Common myeloid progenitor, CD34-positive (primary cell): ENCODE results near the gene FAM193A.
"Not testable (repeated sequence)": the region's sequence is repeated elsewhere in the genome, so short reads cannot be mapped to it uniquely, and the experiment has no call there.

Experiments used
- CTCF ChIA-PET: fragments of 350-600 bp; sonication (Branson Sonifier 250); formaldehyde crosslinking; loops from one replicate; lab custom pipeline; 2021; ENCODE audit warnings: antibody characterized with exemption; lab: Charles Lee
- POLR2A ChIA-PET: fragments of 350-600 bp; sonication (Branson Sonifier 250); formaldehyde crosslinking; loops from one replicate; lab custom pipeline; 2021; ENCODE audit warnings: antibody characterized with exemption; lab: Charles Lee
- DNase-seq, 3 donors: peaks; one replicate each; pipeline versions ENCODE4 v3.0.0 to v3.0.0-alpha.2; 2013
- H3K27ac ChIP-seq, 2 experiments: 1 replicate in 1 of 2; 2 replicates in 1 of 2; pipeline ENCODE4 v1.7.0; 2013; ENCODE audit warnings: inconsistent platforms in 2 of 2, low read length in 2 of 2, mild to moderate bottlenecking in 2 of 2, low read depth in 1 of 2, moderate library complexity in 1 of 2; ENCODE audit not compliant: severe bottlenecking in 2 of 2, insufficient read depth in 1 of 2, poor library complexity in 1 of 2
- H3K27me3 ChIP-seq, 5 experiments: replicated peaks in 2 of 5; 1 replicate in 3 of 5; 2 replicates in 2 of 5; pipeline versions ENCODE4 v1.6.1 to v1.7.0; 2013; ENCODE audit warnings: low read length in 4 of 5, mild to moderate bottlenecking in 2 of 5, moderate library complexity in 2 of 5, inconsistent platforms in 1 of 5; ENCODE audit not compliant: insufficient read depth in 5 of 5, control insufficient read depth in 4 of 5
- H3K36me3 ChIP-seq, 4 experiments: 1 replicate in 2 of 4; 2 replicates in 2 of 4; pipeline versions ENCODE4 v1.6.1 to v1.7.0; 2013; ENCODE audit warnings: low read length in 3 of 4, control low read depth in 1 of 4, mild to moderate bottlenecking in 1 of 4; ENCODE audit not compliant: control insufficient read depth in 4 of 4, insufficient read depth in 4 of 4
- H3K4me1 ChIP-seq, 4 experiments: 1 replicate in 3 of 4; 2 replicates in 1 of 4; pipeline versions ENCODE4 v1.6.1 to v1.7.1; 2013; ENCODE audit warnings: low read length in 3 of 4, mild to moderate bottlenecking in 3 of 4, control low read depth in 1 of 4, inconsistent platforms in 1 of 4, moderate library complexity in 1 of 4; ENCODE audit not compliant: control insufficient read depth in 4 of 4, insufficient read depth in 4 of 4; ENCODE audit errors: control extremely low read depth in 1 of 4
- H3K4me3 ChIP-seq, 7 experiments: 1 replicate in 4 of 7; 2 replicates in 3 of 7; pipeline versions ENCODE4 v1.5.1 to v1.7.0; 2013; ENCODE audit warnings: mild to moderate bottlenecking in 7 of 7, low read length in 6 of 7, moderate library complexity in 6 of 7, inconsistent platforms in 2 of 7, low read depth in 2 of 7, control low read depth in 1 of 7; ENCODE audit not compliant: insufficient read depth in 4 of 7, control insufficient read depth in 1 of 7; ENCODE audit errors: extremely low read depth in 1 of 7
- H3K9me3 ChIP-seq, 5 experiments: 1 replicate in 4 of 5; 2 replicates in 1 of 5; pipeline versions ENCODE4 v1.6.1 to v1.7.1; 2013; ENCODE audit warnings: low read length in 4 of 5, mild to moderate bottlenecking in 2 of 5, inconsistent platforms in 1 of 5, low read depth in 1 of 5, moderate library complexity in 1 of 5; ENCODE audit not compliant: control insufficient read depth in 4 of 5, insufficient read depth in 2 of 5; ENCODE audit errors: control extremely low read depth in 1 of 5
- WGBS: methylation state at CpG from one replicate; pipeline ENCODE4 v1.1.5; 2013; ENCODE audit not compliant: insufficient coverage; 5-methylcytosine and 5-hydroxymethylcytosine counted together

FAM193A gene

DNA sequence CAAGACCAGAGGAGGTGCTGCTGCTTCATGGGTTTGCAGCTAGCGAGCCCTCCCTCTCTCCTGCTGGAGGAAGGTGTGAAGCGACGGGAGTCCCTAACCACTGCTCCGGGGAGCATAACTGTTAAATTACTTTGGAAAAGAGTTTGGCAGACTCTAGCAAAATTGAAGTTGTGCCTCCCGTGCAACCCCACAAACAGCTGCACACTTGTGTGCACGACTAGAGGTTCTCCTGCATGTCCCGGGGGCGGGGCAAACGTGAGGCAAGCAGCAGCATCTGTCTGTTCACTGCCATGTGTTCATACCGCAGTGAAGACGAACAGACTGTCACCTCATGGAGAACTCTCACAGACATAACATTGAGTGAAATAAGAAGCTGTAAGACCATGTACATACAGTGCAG lies 185.1 kb downstream of the FAM193A start:
- CTCF ChIA-PET: no interaction called here
- H3K4me3 ChIP-seq: no peak overlapping the region

DNA sequence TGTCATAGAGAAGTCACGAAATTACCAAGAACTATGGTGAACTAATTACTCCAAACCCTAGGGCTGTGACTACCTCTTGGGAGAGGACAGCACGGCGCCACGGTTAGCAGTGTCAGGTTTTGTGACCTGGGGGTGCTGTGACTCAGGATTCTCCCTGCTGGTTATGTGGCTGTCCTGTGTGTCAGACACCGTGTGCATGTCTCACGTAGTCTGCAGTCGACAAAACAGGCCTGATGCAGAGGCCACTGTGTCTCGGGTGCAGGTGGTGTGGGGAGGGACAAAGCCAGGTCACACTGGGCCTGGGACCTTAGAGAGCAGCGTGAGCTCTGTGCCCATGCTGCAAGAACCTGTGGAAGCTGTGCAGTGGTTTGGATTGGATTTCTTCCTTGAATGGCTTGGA lies 185.6 kb downstream of the FAM193A start:
- POLR2A ChIA-PET: no interaction called here

More for the DNA sequence above, 185.1 kb downstream of the FAM193A start:
- POLR2A ChIA-PET: no interaction called here
- Histone ChIP-seq H3K36me3 (peaks cover 7 to 45% (median 32%) of the 10 kb centered on the region in 4 experiments), H3K27me3 (no peaks in the 10 kb centered on the region), H3K9me3 (no peaks in the 10 kb centered on the region), H3K27ac (no peak overlapping the region), H3K4me1 (peaks cover 0 to 3% (median 0%) of the 10 kb centered on the region in 4 experiments)
- 95% methylated on average over 9 of the region's 11 CpGs for WGBS
- DNase-seq: no peak

DNA sequence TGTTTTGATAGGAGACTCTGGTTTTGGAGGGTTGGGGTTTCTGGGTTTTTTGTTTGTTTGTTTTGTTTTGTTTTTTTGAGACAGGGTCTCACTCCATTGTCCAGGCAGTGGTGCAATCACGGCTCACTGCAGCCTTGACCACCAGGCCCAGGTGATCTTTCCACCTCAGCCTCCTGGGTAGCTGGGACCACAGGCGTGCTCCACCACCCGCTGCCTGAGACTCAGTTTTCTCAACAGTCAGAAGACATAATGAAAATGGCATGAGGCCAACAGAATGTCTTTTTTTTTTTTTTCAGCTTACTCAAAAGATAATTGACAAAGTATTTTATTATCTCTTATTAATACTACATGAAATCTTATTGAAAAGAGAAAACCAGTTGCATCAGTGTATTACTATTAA lies 187.3 kb downstream of the FAM193A start:
- H3K4me1 ChIP-seq: peaks cover 0 to 3% (median 0%) of the 10 kb centered on the region in 4 experiments
- peaks cover 7 to 34% (median 25%) of the 10 kb centered on the region in 4 experiments for H3K36me3 ChIP-seq
- H3K4me3 ChIP-seq: no peak overlapping the region
- CTCF ChIA-PET: no interaction called here
- POLR2A ChIA-PET: no interaction called here
- H3K27ac ChIP-seq: no peak overlapping the region
- no CpG with 5 or more reads among the region's 3 CpGs for WGBS
- DNase-seq: no peak
- no peaks in the 10 kb centered on the region for H3K9me3 ChIP-seq
- H3K27me3 ChIP-seq: no peaks in the 10 kb centered on the region

More for the DNA sequence above, 185.6 kb downstream of the FAM193A start:
- DNase-seq: no peak
- CTCF ChIA-PET: no interaction called here
- Histone ChIP-seq H3K4me3 (no peak overlapping the region), H3K27ac (no peak overlapping the region), H3K4me1 (peaks cover 0 to 3% (median 0%) of the 10 kb centered on the region in 4 experiments), H3K9me3 (no peaks in the 10 kb centered on the region), H3K36me3 (peaks cover 7 to 40% (median 30%) of the 10 kb centered on the region in 4 experiments), H3K27me3 (no peaks in the 10 kb centered on the region)
- WGBS: 97% methylated on average over 7 of the region's 9 CpGs

GRCh38 chr4:2725380-2725779 lies 188.9 kb downstream of the FAM193A start:
- no peak overlapping the region for H3K4me3 ChIP-seq
- H3K27ac ChIP-seq: no peak overlapping the region
- no peaks in the 10 kb centered on the region for H3K9me3 ChIP-seq
- no peak for DNase-seq
- H3K36me3 ChIP-seq: peaks cover 6 to 34% (median 26%) of the 10 kb centered on the region in 4 experiments
- CTCF ChIA-PET: interaction anchor here (0.7 to 1.5 kb wide), 3 partner anchors 12 to 105 kb away, joined by 3 to 5 read pairs (median 3); no protein-coding TSS in a partner anchor
- H3K4me1 ChIP-seq: peaks cover 0 to 3% (median 0%) of the 10 kb centered on the region in 4 experiments
- WGBS: 100% methylated on average over 1 of the region's 4 CpGs
- H3K27me3 ChIP-seq: no peaks in the 10 kb centered on the region
- POLR2A ChIA-PET: no interaction called here

GRCh38 chr4:2726881-2727280 lies 190.4 kb downstream of the FAM193A start:
- H3K27me3 ChIP-seq, H3K9me3 ChIP-seq, POLR2A ChIA-PET, DNase-seq, H3K4me3 ChIP-seq, H3K27ac ChIP-seq, H3K4me1 ChIP-seq, CTCF ChIA-PET: not testable (repeated sequence)
- H3K36me3 ChIP-seq: peaks cover 5 to 36% (median 27%) of the 10 kb centered on the region in 4 experiments
- WGBS: 96% methylated on average over 15 of the region's 17 CpGs

- peaks cover 9 to 44% (median 33%) of the 10 kb centered on the region in 4 experiments for H3K36me3 ChIP-seq
- H3K4me1 ChIP-seq: peaks cover 0 to 3% (median 0%) of the 10 kb centered on the region in 4 experiments
- CTCF ChIA-PET: interaction anchor here (0.8 kb wide), 1 partner anchor 25 kb away, joined by 3 read pairs; no protein-coding TSS in a partner anchor
These were observed 191.8 kb downstream of the FAM193A start for GRCh38 chr4:2728221-2728620.

DNA sequence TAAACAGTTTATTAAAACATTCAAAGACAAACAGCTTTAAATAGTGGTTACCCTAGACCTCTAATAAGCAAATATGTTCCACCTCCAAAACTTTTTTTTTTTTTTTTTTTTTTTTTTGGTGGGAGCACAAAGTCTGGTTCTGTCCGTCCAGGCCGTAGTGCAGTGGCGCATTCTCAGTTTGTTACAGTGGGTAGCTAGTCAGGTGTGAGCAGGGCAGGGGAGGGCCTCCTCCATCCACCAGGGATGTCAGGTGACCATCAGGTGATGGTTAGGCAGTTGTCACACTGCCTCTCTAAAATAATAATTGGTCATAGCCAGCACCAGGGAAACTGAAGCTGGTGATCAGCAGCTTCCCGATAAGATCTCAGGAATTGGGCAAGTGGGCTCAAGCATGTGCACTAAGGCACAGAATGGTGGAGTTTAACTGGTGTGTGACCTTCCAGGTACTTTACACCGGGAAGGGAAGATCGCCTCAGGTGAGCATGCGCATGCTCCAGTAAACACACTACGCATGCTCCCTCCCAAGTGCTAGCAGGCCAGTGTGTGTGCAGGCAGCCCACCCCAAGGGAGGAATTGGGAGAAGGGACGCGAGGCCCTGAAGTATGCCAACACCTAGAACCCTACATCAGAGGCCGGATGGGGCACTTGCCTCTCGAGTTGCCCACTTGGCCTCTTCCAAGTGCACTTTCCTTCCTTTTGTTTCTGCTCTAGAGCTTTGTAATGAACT lies 192.5 kb downstream of the FAM193A start:
- no peaks in the 10 kb centered on the region for H3K27me3 ChIP-seq
- no peak overlapping the region for H3K4me3 ChIP-seq
- peaks cover 9 to 50% (median 37%) of the 10 kb centered on the region in 4 experiments for H3K36me3 ChIP-seq
- no peak overlapping the region for H3K27ac ChIP-seq
- H3K9me3 ChIP-seq: no peaks in the 10 kb centered on the region
- POLR2A ChIA-PET: no interaction called here
- CTCF ChIA-PET: interaction anchor here (0.6 to 1.3 kb wide), 3 partner anchors 11 to 133 kb away, joined by 3 to 4 read pairs (median 3); no protein-coding TSS in a partner anchor
- DNase-seq: no peak
- peaks cover 0 to under 1% (median 0%) of the 10 kb centered on the region in 4 experiments for H3K4me1 ChIP-seq
- 99% methylated on average over 7 of the region's 12 CpGs for WGBS

More at GRCh38 chr4:2728221-2728620, 191.8 kb downstream of the FAM193A start:
- POLR2A ChIA-PET: no interaction called here
- Histone ChIP-seq H3K27ac (no peak overlapping the region), H3K9me3 (no peaks in the 10 kb centered on the region), H3K4me3 (no peak overlapping the region), H3K27me3 (no peaks in the 10 kb centered on the region)
- WGBS: 100% methylated on average over 1 of the region's 3 CpGs
- no peak for DNase-seq
